HEK293 (cell line): ENCODE data around the gene JUND.

Experiments used
- CTCF ChIA-PET: fragments of 350-600 bp; formaldehyde crosslinking; extraction: SDS; loops from one replicate; lab custom pipeline; 2021; ENCODE audit warnings: antibody characterized with exemption; lab: Yijun Ruan, JAX
- POLR2A ChIA-PET: fragments of 300-600 bp; formaldehyde crosslinking; extraction: SDS; loops from one replicate; lab custom pipeline; 2020; ENCODE audit warnings: antibody characterized with exemption, inconsistent platforms; lab: Yijun Ruan, JAX
- H3K27ac ChIP-seq: fragments of 200-500 bp; sonication (Bioruptor generic); 2 replicates; pipeline ENCODE4 v1.5.1; 2014; ENCODE audit warnings: low read depth, low read length, control low read depth, inconsistent platforms; ENCODE audit errors: extremely low read depth
- H3K36me3 ChIP-seq, 2 experiments: fragments of 200-500 bp in 1 of 2; sonication (Bioruptor generic) in 1 of 2; 1 replicate in 1 of 2; 2 replicates in 1 of 2; pipeline ENCODE4 v1.5.1; 2014 to 2017; ENCODE audit warnings: inconsistent platforms in 2 of 2, low read length in 2 of 2; ENCODE audit not compliant: control insufficient read depth in 2 of 2, insufficient read depth in 1 of 2
- H3K4me1 ChIP-seq: fragments of 200-500 bp; sonication (Bioruptor generic); 2 replicates; pipeline ENCODE4 v1.5.1; 2014; ENCODE audit warnings: mild to moderate bottlenecking, low read length, inconsistent platforms; ENCODE audit not compliant: control insufficient read depth, insufficient read depth
- H3K4me3 ChIP-seq: 2 replicates; pipeline ENCODE4 v1.5.1; 2011; ENCODE audit warnings: low read depth, mild to moderate bottlenecking, control low read depth, low read length, moderate library complexity
- H3K9me3 ChIP-seq: fragments of 200-500 bp; sonication (Bioruptor generic); 2 replicates; pipeline ENCODE4 v1.5.1; 2014; ENCODE audit warnings: low read depth, low read length, inconsistent platforms; ENCODE audit not compliant: control insufficient read depth, insufficient read depth
- BCL11B ChIP-seq: fragments of 450-650 bp; formaldehyde crosslinking; IDR thresholded peaks from 2 replicates; pipeline ENCODE4 v1.5.1; 2016; ENCODE audit warnings: low read depth, missing biosample characterization, missing genetic modification characterization
- KLF1 ChIP-seq: fragments of 450-650 bp; formaldehyde crosslinking; IDR thresholded peaks from 2 replicates; pipeline ENCODE4 v1.5.1; 2016; ENCODE audit warnings: missing biosample characterization, missing genetic modification characterization
- KLF9 ChIP-seq: fragments of 450-650 bp; formaldehyde crosslinking; IDR thresholded peaks from 2 replicates; pipeline ENCODE4 v1.5.1; 2016; ENCODE audit warnings: missing biosample characterization, missing genetic modification characterization, low read depth
- OSR2 ChIP-seq: fragments of 450-650 bp; formaldehyde crosslinking; IDR thresholded peaks from 2 replicates; pipeline ENCODE4 v1.5.1; 2016; ENCODE audit warnings: missing biosample characterization, missing genetic modification characterization
- REPIN1 ChIP-seq: fragments of 450-650 bp; formaldehyde crosslinking; IDR thresholded peaks from 2 replicates; pipeline ENCODE4 v1.5.1; 2017; ENCODE audit warnings: missing biosample characterization, missing genetic modification characterization, low read depth
- SCRT1 ChIP-seq: fragments of 450-650 bp; formaldehyde crosslinking; IDR thresholded peaks from 2 replicates; pipeline ENCODE4 v1.5.1; 2016; ENCODE audit warnings: missing biosample characterization, missing genetic modification characterization, borderline replicate concordance
- ZNF146 ChIP-seq: fragments of 450-650 bp; formaldehyde crosslinking; IDR thresholded peaks from 2 replicates; pipeline ENCODE4 v1.5.1; 2016; ENCODE audit warnings: missing biosample characterization, missing genetic modification characterization
- ZNF157 ChIP-seq: fragments of 450-650 bp; formaldehyde crosslinking; IDR thresholded peaks from 2 replicates; pipeline ENCODE4 v1.5.1; 2016; ENCODE audit warnings: missing biosample characterization, missing genetic modification characterization
- ZNF184 ChIP-seq: fragments of 450-650 bp; IDR thresholded peaks from 2 replicates; pipeline ENCODE4 v1.5.1; 2018; ENCODE audit warnings: missing biosample characterization, mild to moderate bottlenecking, missing genetic modification characterization
- ZNF335 ChIP-seq: fragments of 450-650 bp; formaldehyde crosslinking; conservative IDR thresholded peaks from 2 replicates; pipeline ENCODE4 v1.5.1; 2016; ENCODE audit warnings: missing biosample characterization, missing genetic modification characterization
- ZNF423 ChIP-seq: fragments of 450-650 bp; formaldehyde crosslinking; IDR thresholded peaks from 2 replicates; pipeline ENCODE4 v1.5.1; 2016; ENCODE audit warnings: missing biosample characterization, missing genetic modification characterization
- ZNF501 ChIP-seq: fragments of 450-650 bp; formaldehyde crosslinking; IDR thresholded peaks from 2 replicates; pipeline ENCODE4 v1.5.1; 2016; ENCODE audit warnings: missing biosample characterization, missing genetic modification characterization
- ZNF529 ChIP-seq: fragments of 450-650 bp; formaldehyde crosslinking; IDR thresholded peaks from 2 replicates; pipeline ENCODE4 v1.5.1; 2017; ENCODE audit warnings: missing genetic modification characterization, missing biosample characterization; ENCODE audit not compliant: insufficient replicate concordance
- ZNF561 ChIP-seq: fragments of 450-650 bp; IDR thresholded peaks from 2 replicates; pipeline ENCODE4 v1.5.1; 2018; ENCODE audit warnings: missing biosample characterization, missing genetic modification characterization, borderline replicate concordance
- ZNF585B ChIP-seq: fragments of 450-650 bp; formaldehyde crosslinking; IDR thresholded peaks from 2 replicates; pipeline ENCODE4 v1.5.1; 2016; ENCODE audit warnings: missing biosample characterization, missing genetic modification characterization
- ZNF600 ChIP-seq: fragments of 450-650 bp; formaldehyde crosslinking; IDR thresholded peaks from 2 replicates; pipeline ENCODE4 v1.5.1; 2016; ENCODE audit warnings: missing biosample characterization, missing genetic modification characterization
- ZNF623 ChIP-seq: fragments of 450-650 bp; formaldehyde crosslinking; IDR thresholded peaks from 2 replicates; pipeline ENCODE4 v1.5.1; 2016; ENCODE audit warnings: missing biosample characterization, missing genetic modification characterization
- ZNF664 ChIP-seq: fragments of 450-650 bp; formaldehyde crosslinking; IDR thresholded peaks from 2 replicates; pipeline ENCODE4 v1.5.1; 2016; ENCODE audit warnings: missing biosample characterization, missing genetic modification characterization
- ZNF76 ChIP-seq: fragments of 450-650 bp; formaldehyde crosslinking; IDR thresholded peaks from 2 replicates; pipeline ENCODE4; 2016; ENCODE audit warnings: low read depth, missing biosample characterization, missing genetic modification characterization, borderline replicate concordance
- ZNF785 ChIP-seq: fragments of 450-650 bp; formaldehyde crosslinking; IDR thresholded peaks from 2 replicates; pipeline ENCODE4 v1.5.1; 2016; ENCODE audit warnings: missing biosample characterization, missing genetic modification characterization
- ZNF830 ChIP-seq: fragments of 450-650 bp; IDR thresholded peaks from 2 replicates; pipeline ENCODE4 v1.5.0; 2018; ENCODE audit warnings: missing biosample characterization, missing genetic modification characterization, low read depth, mild to moderate bottlenecking, moderate library complexity
- ZSCAN23 ChIP-seq: fragments of 450-650 bp; formaldehyde crosslinking; IDR thresholded peaks from 2 replicates; pipeline ENCODE4 v1.5.1; 2016; ENCODE audit warnings: missing biosample characterization, missing genetic modification characterization
- TF ChIP-seq, protein P1 (sequence below): IDR thresholded peaks from 2 replicates; pipeline ENCODE4 v1.6.1; 2011; ENCODE audit warnings: mild to moderate bottlenecking, low read depth, low read length, borderline replicate concordance
- TF ChIP-seq, protein P2 (sequence below): fragments of 450-650 bp; formaldehyde crosslinking; IDR thresholded peaks from 2 replicates; pipeline ENCODE4 v1.5.1; 2016; ENCODE audit warnings: missing biosample characterization, missing genetic modification characterization
- TF ChIP-seq, protein P3 (sequence below): fragments of 450-650 bp; formaldehyde crosslinking; IDR thresholded peaks from 2 replicates; pipeline ENCODE4 v1.5.1; 2016; ENCODE audit warnings: missing biosample characterization, missing genetic modification characterization
- TF ChIP-seq, protein P4 (sequence below): fragments of 450-650 bp; formaldehyde crosslinking; IDR thresholded peaks from 2 replicates; pipeline ENCODE4 v1.5.1; 2016; ENCODE audit warnings: missing biosample characterization, missing genetic modification characterization, borderline replicate concordance
- TF ChIP-seq, protein P5 (sequence below): fragments of 450-650 bp; formaldehyde crosslinking; IDR thresholded peaks from 2 replicates; pipeline ENCODE4 v1.5.1; 2017; ENCODE audit warnings: missing biosample characterization, mild to moderate bottlenecking, missing genetic modification characterization, moderate library complexity
- TF ChIP-seq, protein P6 (sequence below): fragments of 450-650 bp; formaldehyde crosslinking; IDR thresholded peaks from 2 replicates; pipeline ENCODE4 v1.5.1; 2016; ENCODE audit warnings: missing biosample characterization, missing genetic modification characterization

Gene JUND

DNA sequence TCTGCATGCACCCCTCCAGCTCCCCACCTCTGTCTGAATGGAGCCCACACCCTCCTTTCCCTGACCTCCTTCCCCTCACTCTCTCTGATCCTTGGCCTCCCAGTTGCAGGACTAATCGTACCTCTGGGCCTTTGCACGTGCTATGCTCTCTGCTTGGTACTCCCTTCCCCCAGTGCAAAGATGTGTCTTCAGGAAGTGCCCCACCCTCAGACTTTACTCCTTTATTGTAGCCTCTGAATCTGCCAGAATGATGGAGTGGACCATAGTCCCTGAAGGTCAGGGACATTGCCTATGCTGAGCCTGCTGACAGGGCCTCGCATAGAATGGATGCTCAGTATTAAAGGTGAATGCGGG lies 1.3 kb upstream of the JUND start (continued):
- TF ChIP-seq, protein P1, sequence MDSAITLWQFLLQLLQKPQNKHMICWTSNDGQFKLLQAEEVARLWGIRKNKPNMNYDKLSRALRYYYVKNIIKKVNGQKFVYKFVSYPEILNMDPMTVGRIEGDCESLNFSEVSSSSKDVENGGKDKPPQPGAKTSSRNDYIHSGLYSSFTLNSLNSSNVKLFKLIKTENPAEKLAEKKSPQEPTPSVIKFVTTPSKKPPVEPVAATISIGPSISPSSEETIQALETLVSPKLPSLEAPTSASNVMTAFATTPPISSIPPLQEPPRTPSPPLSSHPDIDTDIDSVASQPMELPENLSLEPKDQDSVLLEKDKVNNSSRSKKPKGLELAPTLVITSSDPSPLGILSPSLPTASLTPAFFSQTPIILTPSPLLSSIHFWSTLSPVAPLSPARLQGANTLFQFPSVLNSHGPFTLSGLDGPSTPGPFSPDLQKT: no peak
- TF ChIP-seq ZNF335 (tag by site-specific recombination) (no peak), KLF1 (tag by site-specific recombination) (peak; percentile 25; the same call in 1 of the 2 replicates), ZNF830 (no peak), OSR2 (tag by site-specific recombination) (no peak), ZNF623 (tag by site-specific recombination) (peak; percentile 100), ZNF146 (tag by site-specific recombination) (peak; percentile 9; the same call in 1 of the 2 replicates), SCRT1 (tag by site-specific recombination) (no peak), ZNF785 (tag by site-specific recombination) (no peak), ZNF529 (tag by site-specific recombination) (no peak), ZNF501 (tag by site-specific recombination) (no peak), ZNF423 (tag by site-specific recombination) (no peak), KLF9 (peak; percentile 27; the same call in 1 of the 2 replicates), BCL11B (tag by site-specific recombination) (peak; percentile 43; the same call in 1 of the 2 replicates), ZNF157 (tag by site-specific recombination) (no peak), ZSCAN23 (no peak), REPIN1 (tag by site-specific recombination) (no peak)
- TF ChIP-seq, protein P2, sequence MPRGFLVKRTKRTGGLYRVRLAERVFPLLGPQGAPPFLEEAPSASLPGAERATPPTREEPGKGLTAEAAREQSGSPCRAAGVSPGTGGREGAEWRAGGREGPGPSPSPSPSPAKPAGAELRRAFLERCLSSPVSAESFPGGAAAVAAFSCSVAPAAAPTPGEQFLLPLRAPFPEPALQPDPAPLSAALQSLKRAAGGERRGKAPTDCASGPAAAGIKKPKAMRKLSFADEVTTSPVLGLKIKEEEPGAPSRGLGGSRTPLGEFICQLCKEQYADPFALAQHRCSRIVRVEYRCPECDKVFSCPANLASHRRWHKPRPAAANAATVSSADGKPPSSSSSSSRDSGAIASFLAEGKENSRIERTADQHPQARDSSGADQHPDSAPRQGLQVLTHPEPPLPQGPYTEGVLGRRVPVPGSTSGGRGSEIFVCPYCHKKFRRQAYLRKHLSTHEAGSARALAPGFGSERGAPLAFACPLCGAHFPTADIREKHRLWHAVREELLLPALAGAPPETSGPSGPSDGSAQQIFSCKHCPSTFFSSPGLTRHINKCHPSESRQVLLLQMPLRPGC (tag by site-specific recombination): peak; percentile 21; the same call in 1 of the 2 replicates
- TF ChIP-seq, protein P3, sequence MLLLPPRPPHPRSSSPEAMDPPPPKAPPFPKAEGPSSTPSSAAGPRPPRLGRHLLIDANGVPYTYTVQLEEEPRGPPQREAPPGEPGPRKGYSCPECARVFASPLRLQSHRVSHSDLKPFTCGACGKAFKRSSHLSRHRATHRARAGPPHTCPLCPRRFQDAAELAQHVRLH (tag by site-specific recombination): peak; percentile 59; the same call in 1 of the 2 replicates
- TF ChIP-seq, protein P4, sequence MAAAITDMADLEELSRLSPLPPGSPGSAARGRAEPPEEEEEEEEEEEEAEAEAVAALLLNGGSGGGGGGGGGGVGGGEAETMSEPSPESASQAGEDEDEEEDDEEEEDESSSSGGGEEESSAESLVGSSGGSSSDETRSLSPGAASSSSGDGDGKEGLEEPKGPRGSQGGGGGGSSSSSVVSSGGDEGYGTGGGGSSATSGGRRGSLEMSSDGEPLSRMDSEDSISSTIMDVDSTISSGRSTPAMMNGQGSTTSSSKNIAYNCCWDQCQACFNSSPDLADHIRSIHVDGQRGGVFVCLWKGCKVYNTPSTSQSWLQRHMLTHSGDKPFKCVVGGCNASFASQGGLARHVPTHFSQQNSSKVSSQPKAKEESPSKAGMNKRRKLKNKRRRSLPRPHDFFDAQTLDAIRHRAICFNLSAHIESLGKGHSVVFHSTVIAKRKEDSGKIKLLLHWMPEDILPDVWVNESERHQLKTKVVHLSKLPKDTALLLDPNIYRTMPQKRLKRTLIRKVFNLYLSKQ (tag by site-specific recombination): no peak
- TF ChIP-seq, all 188 proteins: peak for 7

DNA sequence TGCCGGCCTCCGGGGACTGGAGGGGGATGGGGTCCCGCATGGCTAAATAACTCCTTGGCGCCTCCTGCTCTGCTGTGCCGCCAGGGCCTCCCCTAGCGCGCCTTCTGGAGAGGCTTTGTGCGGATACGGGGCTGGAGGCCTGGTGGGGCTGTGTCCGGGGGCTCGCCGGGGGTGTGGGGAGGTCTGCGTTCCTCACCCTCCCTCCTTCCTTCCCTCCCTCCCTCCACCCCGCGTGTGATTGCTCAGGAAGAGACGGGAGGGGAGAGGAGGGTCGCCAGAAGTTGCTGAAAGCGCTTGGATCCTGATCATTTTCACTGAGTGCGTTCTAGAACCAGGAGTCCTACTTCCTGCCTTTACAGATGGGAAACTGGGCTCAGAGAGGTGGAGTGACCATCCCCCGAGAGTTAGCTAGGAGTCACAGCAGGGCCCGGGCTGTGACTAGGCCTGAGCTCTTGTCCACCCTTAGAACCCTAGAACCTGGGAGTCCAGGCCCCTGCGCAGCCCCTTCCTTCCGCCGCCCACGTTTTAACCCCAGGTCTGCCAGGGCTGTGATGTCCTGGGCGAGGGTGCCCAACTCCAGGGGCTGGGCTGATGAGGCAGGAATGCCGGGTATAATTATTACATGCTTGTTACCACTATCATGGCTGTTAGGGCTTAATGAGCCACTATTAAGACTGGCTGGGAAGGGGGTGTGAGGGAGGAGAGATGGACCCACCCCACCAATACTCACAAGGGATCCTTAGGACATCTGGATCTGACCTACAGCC lies 782 bp upstream of the JUND start:
- CTCF ChIA-PET: interaction anchor here (0.6 to 6.0 kb wide), 10 partner anchors 11 to 121 kb away, joined by 3 to 195 read pairs (median 4); partner anchors contain the start of gene LSM4
- POLR2A ChIA-PET: interaction anchor here (0.5 to 6.7 kb wide), 56 partner anchors 10 to 637 kb away, joined by 3 to 184 read pairs (median 5); partner anchors contain the start of genes COPE, DDX49, LSM4 and MPV17L2
- no peaks in the 10 kb centered on the region for H3K9me3 ChIP-seq
- peaks cover 3 to 12% of the 10 kb centered on the region in 2 experiments; a peak in 2 of 3 replicates for H3K36me3 ChIP-seq
- no peaks in the 10 kb centered on the region for H3K4me1 ChIP-seq
- H3K4me3 ChIP-seq: peak overlapping the region; percentile 61
- H3K27ac ChIP-seq: peak overlapping the region; percentile 98
- peak; percentile 36; the same call in 1 of the 2 replicates for TF ChIP-seq ZNF664
- TF ChIP-seq ZNF184: no peak
- TF ChIP-seq ZNF561 (tag by site-specific recombination): no peak
- TF ChIP-seq, protein P5, sequence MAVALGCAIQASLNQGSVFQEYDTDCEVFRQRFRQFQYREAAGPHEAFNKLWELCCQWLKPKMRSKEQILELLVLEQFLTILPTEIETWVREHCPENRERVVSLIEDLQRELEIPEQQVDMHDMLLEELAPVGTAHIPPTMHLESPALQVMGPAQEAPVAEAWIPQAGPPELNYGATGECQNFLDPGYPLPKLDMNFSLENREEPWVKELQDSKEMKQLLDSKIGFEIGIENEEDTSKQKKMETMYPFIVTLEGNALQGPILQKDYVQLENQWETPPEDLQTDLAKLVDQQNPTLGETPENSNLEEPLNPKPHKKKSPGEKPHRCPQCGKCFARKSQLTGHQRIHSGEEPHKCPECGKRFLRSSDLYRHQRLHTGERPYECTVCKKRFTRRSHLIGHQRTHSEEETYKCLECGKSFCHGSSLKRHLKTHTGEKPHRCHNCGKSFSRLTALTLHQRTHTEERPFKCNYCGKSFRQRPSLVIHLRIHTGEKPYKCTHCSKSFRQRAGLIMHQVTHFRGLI: peak; percentile 14; the same call in 1 of the 2 replicates
- TF ChIP-seq ZNF585B (tag by site-specific recombination): no peak
- TF ChIP-seq, protein P6, sequence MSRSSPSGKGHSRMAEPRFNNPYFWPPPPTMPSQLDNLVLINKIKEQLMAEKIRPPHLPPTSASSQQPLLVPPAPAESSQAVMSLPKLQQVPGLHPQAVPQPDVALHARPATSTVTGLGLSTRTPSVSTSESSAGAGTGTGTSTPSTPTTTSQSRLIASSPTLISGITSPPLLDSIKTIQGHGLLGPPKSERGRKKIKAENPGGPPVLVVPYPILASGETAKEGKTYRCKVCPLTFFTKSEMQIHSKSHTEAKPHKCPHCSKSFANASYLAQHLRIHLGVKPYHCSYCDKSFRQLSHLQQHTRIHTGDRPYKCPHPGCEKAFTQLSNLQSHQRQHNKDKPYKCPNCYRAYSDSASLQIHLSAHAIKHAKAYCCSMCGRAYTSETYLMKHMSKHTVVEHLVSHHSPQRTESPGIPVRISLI: no peak
- TF ChIP-seq ZNF600 (tag by site-specific recombination): peak; percentile 26; the same call in 1 of the 2 replicates
- no peak for TF ChIP-seq ZNF76 (tag by site-specific recombination)
- TF ChIP-seq ZNF423 (tag by site-specific recombination): no peak
